HG02885 (cell line): ENCODE data around the gene POU2F2.

Source experiments
- ATAC-seq: cut with Tn5 transposase; IDR thresholded peaks from one replicate; pipeline ENCODE4 v1.9.1; 2021; ENCODE audit warnings: mild to moderate bottlenecking; ENCODE audit not compliant: unreplicated experiment, poor library complexity

Gene POU2F2

DNA sequence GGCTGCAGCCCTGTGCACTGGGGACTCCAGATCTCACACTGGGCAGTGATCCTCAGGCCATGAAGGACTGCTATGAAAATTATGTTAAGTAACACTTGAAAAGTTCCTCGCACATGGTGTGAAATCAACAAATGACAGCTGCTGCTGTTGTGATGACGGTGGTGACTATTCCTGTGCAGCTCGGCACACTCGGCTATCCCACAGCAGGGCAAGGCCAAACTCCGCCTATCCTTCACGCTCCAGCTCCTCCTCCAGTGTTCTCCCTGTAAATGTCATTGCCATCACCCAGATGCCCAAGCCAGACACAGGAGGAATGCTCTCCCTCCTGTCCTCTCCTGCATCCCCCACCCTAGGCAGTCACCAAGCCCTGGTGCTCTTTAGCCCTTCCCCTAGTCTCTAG, 93.6 kb downstream of the POU2F2 start:
- ATAC-seq = no peak

DNA sequence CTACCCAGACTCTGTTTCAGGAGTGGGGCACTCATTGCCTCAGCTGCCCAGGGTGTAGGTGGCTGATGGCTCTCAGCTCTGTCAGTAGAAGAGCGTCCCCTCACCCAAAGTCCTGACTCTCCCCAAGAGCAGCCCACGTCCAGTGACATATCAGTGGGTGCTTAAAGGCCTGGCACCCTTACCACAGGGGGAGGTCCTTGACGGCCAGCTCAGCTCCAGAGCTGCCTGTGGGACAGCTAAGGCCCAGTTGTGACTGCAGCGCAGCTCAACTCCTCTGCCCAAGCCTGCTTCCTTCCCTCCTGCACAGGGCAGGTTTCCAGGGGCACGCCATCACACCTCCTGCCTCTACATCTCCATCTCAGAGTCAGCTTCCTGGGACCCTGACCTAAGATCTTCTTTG, 94.6 kb downstream of the POU2F2 start:
- no peak for ATAC-seq
